Stromal cell of bone marrow (primary cell): ENCODE measurements around the gene ZNF786.

Experiments used
- DNase-seq: peaks from one replicate; pipeline ENCODE4 v3.0.0-alpha.2; 2012; ENCODE audit warnings: low read depth

The ZNF786 gene

DNA sequence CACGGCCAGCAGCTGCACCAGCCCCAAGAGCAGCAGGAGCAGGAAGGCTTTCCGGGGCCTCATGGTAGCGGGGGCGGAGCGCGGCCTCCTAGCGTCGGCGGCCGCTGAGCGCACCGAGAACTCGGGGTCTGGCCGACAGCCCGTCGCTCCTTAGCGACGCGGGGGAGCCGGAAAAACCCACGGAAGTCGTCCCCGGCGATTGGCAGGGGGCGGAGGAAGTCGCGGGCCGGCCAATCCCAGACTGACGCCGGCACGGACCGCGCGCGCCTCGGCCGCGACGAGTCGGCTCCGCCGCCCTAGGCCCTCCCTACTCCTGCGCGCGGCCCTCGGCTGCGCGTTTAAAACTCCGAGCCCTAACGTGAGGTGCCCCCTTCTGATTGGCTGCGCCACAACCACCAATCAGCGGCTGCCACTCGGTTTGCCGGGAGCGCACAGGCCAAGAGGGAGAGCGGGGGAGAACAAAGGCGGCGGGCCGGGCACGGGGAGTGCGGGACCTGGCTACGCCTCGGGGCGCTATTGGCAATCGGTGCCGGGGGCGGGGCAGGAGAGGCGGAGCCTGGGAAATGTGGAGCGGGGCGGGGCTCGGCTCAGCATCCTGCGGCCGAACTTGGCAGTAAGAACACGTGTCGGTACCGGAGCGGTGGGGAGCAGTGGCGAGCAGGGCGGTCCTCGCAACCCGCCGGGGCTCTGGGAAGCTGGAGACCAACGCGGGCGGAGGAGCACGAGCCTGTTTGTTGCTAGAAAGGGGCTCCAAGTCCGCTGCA lies 62.0 kb downstream of the ZNF786 start, which contains the start of gene PDIA4:
Gene PDIA4, minus strand, starts transcription at position 160 of the 764 bp plus-strand sequence. Its CDS starts 97 bp downstream, at position 63.
- peak; percentile 99 for DNase-seq

DNA sequence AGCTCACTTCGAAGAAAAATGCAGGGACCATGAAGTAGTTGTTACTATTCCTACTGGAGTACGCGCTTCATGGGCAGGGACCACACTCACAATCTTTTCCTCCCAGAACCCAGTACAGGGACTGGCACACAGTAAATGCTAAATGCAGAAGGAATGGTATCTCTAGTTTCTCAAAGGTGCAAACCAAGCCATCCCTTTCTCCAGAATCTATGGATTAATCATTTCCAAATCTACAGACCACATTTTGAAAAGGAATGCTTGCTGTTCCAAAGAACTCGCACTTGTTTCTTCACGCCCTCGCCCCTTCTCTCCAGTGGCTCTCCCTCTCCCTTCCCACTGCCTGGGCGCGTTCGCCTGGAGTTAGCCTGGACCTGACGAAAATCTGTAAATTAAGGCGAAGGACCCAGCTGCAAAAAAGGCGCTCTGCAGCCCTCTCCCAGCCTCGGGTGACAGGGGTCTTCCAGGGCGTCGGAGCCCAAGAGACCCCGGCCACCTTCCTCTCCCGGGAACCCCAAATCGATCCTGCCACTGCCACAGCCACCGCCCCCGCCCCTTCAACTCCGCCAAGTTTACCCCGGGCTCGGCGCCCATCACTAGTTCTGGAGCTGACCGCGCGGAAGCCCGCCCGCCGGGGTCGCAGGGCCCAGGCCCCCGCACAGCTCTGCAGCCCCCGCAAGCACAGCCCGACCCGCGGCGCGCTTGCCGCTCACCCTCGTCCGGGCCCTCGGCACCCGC lies 62.7 kb downstream of the ZNF786 start:
- no peak for DNase-seq

- no peak for DNase-seq
Measured at GRCh38 chr7:149027055-149027454, 63.5 kb downstream of the ZNF786 start.

GRCh38 chr7:149023662-149024061 lies 66.9 kb downstream of the ZNF786 start:
- no peak for DNase-seq

DNA sequence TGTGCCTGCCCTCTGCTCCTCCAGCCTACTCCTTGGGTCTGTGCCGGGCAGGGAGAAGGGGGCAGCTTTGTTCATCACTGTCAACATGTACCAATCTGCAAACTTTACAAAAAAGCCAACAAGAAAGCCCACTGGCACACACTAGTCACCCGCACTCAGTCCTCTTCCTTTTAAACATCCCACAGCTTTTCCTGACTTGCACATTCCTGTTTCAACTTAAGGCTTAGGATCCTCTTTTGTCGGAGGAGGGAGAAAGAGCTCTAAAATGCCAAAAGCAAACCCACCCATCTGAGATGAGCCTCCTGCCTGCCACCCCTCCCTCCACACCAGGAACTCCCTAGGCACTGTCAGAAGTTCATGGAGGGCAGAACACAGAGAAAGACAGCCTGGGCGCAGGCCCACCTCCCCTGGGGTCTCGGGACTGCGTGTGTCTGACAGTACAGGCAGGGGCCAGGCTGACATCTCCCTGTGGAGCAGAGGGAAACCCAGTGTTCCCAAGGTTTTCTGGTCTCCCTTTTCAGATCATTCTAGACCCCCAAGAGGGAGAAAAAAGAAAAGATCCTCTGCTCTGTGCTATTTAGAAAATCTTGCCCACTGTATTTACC lies 67.7 kb downstream of the ZNF786 start:
- no peak for DNase-seq

DNA sequence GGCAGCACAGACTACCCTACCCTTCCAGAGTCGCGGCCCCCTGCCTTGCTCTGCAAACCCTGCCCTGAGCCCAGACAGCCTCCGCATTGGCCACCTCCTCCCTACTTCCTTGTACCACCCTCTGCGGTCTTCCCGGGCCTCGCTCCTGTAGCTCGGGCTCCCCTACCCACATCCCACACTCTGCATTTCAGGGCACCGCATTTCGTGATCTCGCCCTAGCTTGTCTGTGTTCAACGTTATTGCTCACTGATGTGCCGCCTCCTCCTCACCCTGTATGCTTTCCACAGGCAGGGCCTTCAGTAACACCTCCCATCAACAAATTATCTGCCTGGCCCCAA lies 68.8 kb downstream of the ZNF786 start:
- no peak for DNase-seq

DNA sequence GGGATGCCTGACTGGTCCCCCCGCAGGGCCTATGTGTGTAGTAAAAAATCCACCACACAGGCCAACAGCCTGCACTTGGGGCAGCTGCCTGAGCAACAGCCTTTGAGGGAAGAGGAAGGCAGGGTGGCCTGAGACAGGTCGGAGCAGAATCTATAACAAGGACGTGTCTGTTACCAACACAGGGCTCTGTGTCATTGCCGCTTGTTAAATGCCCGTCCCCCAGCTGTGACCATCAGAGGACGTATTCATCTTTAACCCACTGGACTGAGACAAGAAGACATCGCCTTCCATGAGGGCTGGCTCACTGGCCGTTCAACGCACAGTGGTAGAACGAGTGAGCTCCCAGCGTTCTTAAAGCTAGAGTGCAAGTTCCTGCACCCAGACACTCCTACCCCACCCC lies 70.0 kb downstream of the ZNF786 start:
- no peak for DNase-seq
